GM12864 (cell line): ENCODE data around the gene ZNF692.
A peak's percentile ranks its signal among the peaks of the same experiment; 100 is the strongest.
"Not testable (repeated sequence)": the region's sequence is repeated elsewhere in the genome, so short reads cannot be mapped to it uniquely, and the experiment has no call there.

ENCODE experiments used
- DNase-seq: peaks from one replicate; pipeline ENCODE4 v3.0.0-alpha.2; 2011; ENCODE audit warnings: low read depth
- H3K4me3 ChIP-seq: 2 replicates; pipeline ENCODE4 v1.5.1; 2011; ENCODE audit warnings: mild to moderate bottlenecking, low read depth, low read length, control low read depth
- TF ChIP-seq, protein P1 (sequence below): IDR thresholded peaks from 2 replicates; pipeline ENCODE4 v1.5.1; 2011; ENCODE audit warnings: low read depth, mild to moderate bottlenecking, moderate library complexity, low read length, control low read depth, inconsistent platforms; ENCODE audit errors: missing control alignments

Gene ZNF692

DNA sequence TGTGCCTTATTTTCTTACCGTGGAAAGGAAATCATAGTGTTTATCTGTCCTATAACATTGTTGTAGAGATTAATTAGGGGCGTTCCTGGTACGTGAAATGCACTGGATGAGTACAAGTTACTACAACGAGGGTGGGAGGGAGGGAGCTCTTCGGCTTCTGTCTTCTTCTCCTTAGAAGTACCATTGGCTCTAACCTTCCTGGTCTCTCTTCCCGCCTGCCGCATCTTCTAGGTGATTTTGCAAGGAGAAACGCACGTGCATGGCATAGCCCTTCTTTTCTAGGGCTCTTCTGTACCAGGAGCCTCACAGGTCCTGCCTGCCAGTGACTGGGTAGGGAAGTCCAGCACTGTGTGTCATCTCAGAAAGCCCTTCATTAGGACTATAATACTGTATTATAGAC, 50.0 kb downstream of the ZNF692 start:
- no peak for DNase-seq

DNA sequence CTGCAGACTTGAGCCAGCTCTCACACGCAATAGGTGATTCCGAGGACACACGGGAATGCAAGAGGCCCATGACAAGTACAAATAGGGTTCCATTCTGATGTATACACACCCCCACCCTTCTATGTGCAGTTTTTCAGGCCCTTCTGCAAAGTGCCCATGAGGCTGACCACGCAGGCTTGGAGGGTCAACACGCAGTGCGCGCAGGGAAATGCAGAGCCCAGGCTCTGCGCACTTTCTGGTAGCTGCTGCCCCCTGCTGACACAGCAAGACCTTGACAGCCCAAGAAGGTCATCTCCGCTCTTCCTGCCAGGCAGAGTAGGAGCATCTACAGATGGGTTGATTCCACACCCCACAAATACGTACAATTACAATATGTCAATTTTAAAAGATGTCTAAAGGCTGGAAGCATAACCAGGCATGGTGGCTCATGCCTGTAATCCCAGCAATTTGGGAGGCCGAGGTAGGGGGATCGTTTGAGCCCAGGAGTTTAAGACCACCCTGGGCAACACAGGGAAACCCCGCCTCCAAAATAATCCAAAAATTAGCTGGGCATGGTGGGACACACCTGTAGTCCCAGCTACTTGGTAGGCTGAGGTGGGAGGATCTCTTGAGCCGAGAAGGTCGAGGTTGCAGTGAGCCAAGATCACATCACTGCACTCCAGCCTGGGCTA, 51.7 kb downstream of the ZNF692 start:
- H3K4me3 ChIP-seq = no peak overlapping the region
- TF ChIP-seq, protein P1, sequence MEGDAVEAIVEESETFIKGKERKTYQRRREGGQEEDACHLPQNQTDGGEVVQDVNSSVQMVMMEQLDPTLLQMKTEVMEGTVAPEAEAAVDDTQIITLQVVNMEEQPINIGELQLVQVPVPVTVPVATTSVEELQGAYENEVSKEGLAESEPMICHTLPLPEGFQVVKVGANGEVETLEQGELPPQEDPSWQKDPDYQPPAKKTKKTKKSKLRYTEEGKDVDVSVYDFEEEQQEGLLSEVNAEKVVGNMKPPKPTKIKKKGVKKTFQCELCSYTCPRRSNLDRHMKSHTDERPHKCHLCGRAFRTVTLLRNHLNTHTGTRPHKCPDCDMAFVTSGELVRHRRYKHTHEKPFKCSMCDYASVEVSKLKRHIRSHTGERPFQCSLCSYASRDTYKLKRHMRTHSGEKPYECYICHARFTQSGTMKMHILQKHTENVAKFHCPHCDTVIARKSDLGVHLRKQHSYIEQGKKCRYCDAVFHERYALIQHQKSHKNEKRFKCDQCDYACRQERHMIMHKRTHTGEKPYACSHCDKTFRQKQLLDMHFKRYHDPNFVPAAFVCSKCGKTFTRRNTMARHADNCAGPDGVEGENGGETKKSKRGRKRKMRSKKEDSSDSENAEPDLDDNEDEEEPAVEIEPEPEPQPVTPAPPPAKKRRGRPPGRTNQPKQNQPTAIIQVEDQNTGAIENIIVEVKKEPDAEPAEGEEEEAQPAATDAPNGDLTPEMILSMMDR = peak; percentile 88
- no peak for DNase-seq

More for the DNA sequence above, 50.0 kb downstream of the ZNF692 start:
- TF ChIP-seq, protein P1 = no peak
- H3K4me3 ChIP-seq = no peak overlapping the region

DNA sequence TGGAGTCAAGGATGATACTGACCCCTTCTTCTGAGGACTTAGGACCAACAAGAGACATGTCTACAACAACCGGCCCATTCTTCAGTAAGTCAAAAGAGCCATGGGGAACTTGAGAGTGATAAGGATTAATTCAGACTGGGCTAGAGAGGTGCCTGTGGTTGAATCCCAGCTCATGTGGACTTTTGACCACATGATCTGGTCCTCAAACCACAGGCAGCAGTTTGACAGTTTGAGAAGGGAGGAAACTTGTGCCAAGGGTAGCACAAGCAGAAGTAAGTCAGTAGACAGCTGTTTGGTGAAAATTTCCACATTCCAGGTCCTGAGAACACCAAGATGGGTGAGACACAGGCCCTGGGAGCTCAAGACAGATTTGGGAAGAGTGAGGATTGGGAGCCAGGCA, 53.0 kb downstream of the ZNF692 start:
- no peak overlapping the region for H3K4me3 ChIP-seq
- no peak for DNase-seq
- TF ChIP-seq, protein P1 = no peak

DNA sequence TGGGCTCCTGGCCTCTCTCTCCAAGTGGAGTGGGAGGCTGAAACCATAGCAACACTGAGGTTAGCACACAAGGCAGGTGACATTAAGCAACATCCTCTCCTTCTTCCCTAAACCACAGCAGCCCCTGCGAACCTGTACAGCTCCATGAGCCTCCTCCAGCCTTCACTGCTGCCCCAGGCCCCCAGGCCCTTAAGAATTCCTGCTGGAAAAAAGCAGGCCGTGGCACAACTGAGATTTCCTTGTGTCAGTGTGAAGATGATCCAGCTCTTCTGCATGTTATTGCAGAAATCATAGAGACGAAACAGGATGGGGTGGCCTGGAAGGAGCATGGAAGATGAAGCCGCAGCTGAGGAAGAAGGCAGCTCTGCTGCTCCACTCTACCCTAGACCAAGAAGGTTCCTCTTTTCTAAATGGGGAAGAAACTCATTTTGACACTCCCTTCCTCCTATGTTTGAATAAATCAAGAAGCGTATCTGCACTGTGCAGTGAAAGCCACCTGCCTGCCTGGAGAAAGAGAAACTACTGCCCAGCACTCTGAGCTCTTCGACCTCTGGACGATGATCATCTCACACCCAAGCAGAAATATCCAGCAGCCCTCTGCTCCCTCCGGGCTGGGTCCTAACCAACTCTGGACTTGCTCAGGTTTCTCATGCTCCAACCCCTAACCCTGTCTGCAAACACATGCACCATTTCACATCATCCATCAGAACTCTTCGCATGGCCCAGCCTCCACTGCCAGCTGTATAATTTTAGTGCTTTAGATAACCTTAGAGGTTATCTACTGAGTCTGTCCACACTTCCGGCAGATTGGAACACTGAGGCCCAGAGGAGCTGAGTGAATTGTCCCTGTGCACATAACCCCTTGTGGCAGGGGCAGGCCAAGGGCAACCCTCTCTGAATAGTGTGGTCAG, 53.9 kb downstream of the ZNF692 start:
- peak; percentile 75 for DNase-seq
- no peak overlapping the region for H3K4me3 ChIP-seq
- TF ChIP-seq, protein P1 = no peak

DNA sequence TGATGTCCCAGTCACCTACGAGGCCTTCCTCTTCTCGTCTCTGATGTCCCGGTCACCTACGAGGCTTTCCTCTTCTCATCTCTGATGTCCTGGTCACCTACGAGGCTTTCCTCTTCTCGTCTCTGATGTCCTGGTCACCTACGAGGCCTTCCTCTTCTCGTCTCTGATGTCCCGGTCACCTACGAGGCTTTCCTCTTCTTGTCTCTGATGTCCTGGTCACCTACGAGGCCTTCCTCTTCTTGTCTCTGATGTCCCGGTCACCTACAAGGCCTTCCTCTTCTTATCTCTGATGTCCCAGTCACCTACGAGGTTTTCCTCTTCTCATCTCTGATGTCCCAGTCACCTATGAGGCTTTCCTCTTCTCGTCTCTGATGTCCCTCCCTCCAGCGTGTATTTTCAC, 55.4 kb downstream of the ZNF692 start:
- not testable (repeated sequence) for DNase-seq, H3K4me3 ChIP-seq

DNA sequence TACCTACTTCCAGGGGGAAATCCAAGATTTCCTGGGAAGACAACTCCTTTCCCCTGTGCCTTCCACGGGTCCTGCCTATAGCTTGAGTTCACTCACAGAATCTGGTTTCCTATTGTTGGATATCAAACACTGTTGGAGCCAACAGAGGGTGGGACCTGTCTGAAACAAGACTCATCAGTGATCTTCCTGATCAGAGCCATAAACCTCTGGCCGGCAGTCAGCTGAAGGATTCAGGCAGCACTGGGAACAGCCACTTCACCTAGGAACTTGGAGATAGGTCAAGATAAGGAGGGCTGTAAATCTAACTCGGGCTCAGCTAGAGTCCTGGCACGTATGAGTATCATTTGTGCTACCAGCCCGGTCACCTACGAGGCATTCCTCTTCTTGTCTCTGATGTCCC, 56.4 kb downstream of the ZNF692 start:
- DNase-seq = no peak
- H3K4me3 ChIP-seq = no peak overlapping the region
- TF ChIP-seq, protein P1 = no peak

DNA sequence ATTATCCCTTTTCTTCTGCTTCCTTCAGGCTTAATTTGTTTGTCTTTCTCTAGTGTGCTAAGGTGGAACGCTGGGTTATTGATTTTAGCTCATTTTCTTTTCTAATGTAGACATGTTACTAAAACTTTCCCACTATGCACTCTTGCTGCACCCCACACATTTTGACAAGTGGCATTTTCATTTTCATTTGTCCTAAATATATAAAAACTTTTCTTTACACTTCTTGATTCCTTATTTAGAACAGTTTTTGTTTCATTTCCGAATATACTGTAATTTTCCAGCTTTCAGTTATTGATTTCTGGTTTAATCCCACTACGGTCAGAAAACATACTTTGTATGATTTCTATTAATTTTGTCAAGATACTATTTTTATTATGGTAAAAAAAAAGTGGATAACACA, 58.4 kb downstream of the ZNF692 start:
- TF ChIP-seq, protein P1 = no peak
- no peak overlapping the region for H3K4me3 ChIP-seq
- no peak for DNase-seq
